Keratinocyte (primary cell): ENCODE results near the gene ADRB2. TPM values are rescaled to one million over a fixed set of nuclear protein-coding genes. Genes with fewer than 3 reads are reported as not detected.

Experiments used
- DNase-seq: peaks from one replicate; pipeline ENCODE4 v3.0.0-alpha.2; 2011; ENCODE audit warnings: low read depth, missing footprints, low spot score
- FAIRE-seq: peaks from 2 replicates; lab custom pipeline; 2011; peaks lifted over from hg19 to GRCh38; lab: Jason Lieb, UNC
- H2AFZ ChIP-seq: 2 replicates; pipeline ENCODE4 v1.6.0; 2012; ENCODE audit warnings: low read length, control low read depth, inconsistent platforms; ENCODE audit not compliant: control insufficient read depth
- H3K27ac ChIP-seq: 2 replicates; pipeline ENCODE4 v1.5.1; 2011; ENCODE audit warnings: low read length; ENCODE audit not compliant: control insufficient read depth, insufficient read depth
- H3K27me3 ChIP-seq: 3 replicates; pipeline ENCODE4 v1.6.0; 2011; ENCODE audit warnings: low read length; ENCODE audit not compliant: control insufficient read depth, insufficient read depth; ENCODE audit errors: extremely low read depth
- H3K36me3 ChIP-seq, 2 experiments: 2 replicates in 1 of 2; 3 replicates in 1 of 2; pipeline ENCODE4 v1.5.1; 2011; ENCODE audit warnings: low read length in 2 of 2, mild to moderate bottlenecking in 1 of 2; ENCODE audit not compliant: control insufficient read depth in 2 of 2, insufficient read depth in 2 of 2; ENCODE audit errors: extremely low read depth in 1 of 2
- H3K4me1 ChIP-seq: 3 replicates; pipeline ENCODE4 v1.5.1; 2011; ENCODE audit warnings: low read length; ENCODE audit not compliant: control insufficient read depth, insufficient read depth; ENCODE audit errors: extremely low read depth
- H3K4me2 ChIP-seq: 3 replicates; pipeline ENCODE4 v1.6.0; 2011; ENCODE audit warnings: low read depth, low read length; ENCODE audit not compliant: control insufficient read depth, insufficient read depth; ENCODE audit errors: extremely low read depth
- H3K4me3 ChIP-seq, 3 experiments: fragments of 200-600 bp in 1 of 3; sonication (generic) in 1 of 3; 2 replicates in 2 of 3; 3 replicates in 1 of 3; pipeline ENCODE4 v1.5.1; 2011 to 2016; ENCODE audit warnings: low read length in 3 of 3, mild to moderate bottlenecking in 3 of 3, control low read depth in 2 of 3, inconsistent platforms in 1 of 3, low read depth in 1 of 3, mixed read lengths in 1 of 3, mixed run types in 1 of 3, moderate library complexity in 1 of 3; ENCODE audit not compliant: control insufficient read depth in 2 of 3, insufficient read depth in 2 of 3; ENCODE audit errors: extremely low read depth in 1 of 3
- H3K79me2 ChIP-seq: 2 replicates; pipeline ENCODE4 v1.6.0; 2012; ENCODE audit warnings: low read length; ENCODE audit not compliant: control insufficient read depth, insufficient read depth
- H3K9ac ChIP-seq: 3 replicates; pipeline ENCODE4 v1.6.0; 2011; ENCODE audit warnings: low read length; ENCODE audit not compliant: control insufficient read depth, insufficient read depth; ENCODE audit errors: extremely low read depth
- H3K9me1 ChIP-seq: 3 replicates; pipeline ENCODE4 v1.6.0; 2011; ENCODE audit warnings: low read length; ENCODE audit not compliant: control insufficient read depth, insufficient read depth; ENCODE audit errors: extremely low read depth
- H3K9me3 ChIP-seq: 2 replicates; pipeline ENCODE4 v1.5.1; 2012; ENCODE audit warnings: low read depth, low read length; ENCODE audit not compliant: control insufficient read depth
- H4K20me1 ChIP-seq: 3 replicates; pipeline ENCODE4 v1.6.0; 2011; ENCODE audit warnings: low read length; ENCODE audit not compliant: control insufficient read depth, insufficient read depth; ENCODE audit errors: extremely low read depth
- CTCF ChIP-seq, 3 experiments: IDR thresholded peaks in 1 of 3; conservative IDR thresholded peaks in 1 of 3; optimal IDR thresholded peaks in 1 of 3; 2 replicates in 2 of 3; 3 replicates in 1 of 3; pipeline versions ENCODE3 to v1.5.1; 2011; ENCODE audit warnings: low read length in 3 of 3, mild to moderate bottlenecking in 3 of 3, moderate library complexity in 2 of 3, control low read depth in 1 of 3, inconsistent platforms in 1 of 3; ENCODE audit not compliant: insufficient read depth in 2 of 3; ENCODE audit errors: extremely low read depth in 1 of 3
- EZH2 ChIP-seq: IDR thresholded peaks from one replicate; pipeline ENCODE4 v1.6.1; 2012; ENCODE audit warnings: inconsistent platforms, mild to moderate bottlenecking, low read length, moderate library complexity
- dilution Hi-C: fragments of 300-500 bp; cut with MboI; formaldehyde crosslinking; loops from one replicate; pipeline ENCODE4 v1.7.0; 2020; ENCODE audit warnings: low sequenced_read_pairs; ENCODE audit not compliant: extremely low pct_ligation_motif_present
- polyA minus RNA-seq, 3 experiments: library from RNA; depleted of rRNA, polyadenylated mRNA; stranded (reverse); fragments of >200 nt; gene quantifications; 1 replicate in 1 of 3; 2 replicates in 1 of 3; 3 replicates in 1 of 3; pipeline ENCODE4 v1.2.3, GENCODE V29; 2011
- polyA plus RNA-seq, 5 experiments: library from polyadenylated mRNA; depleted of rRNA in 3 of 5; stranded (reverse) in 3 of 5; stranded (forward) in 1 of 5; unstranded in 1 of 5; fragments of >200 nt; gene quantifications; 1 replicate in 1 of 5; 2 replicates in 3 of 5; 3 replicates in 1 of 5; pipeline versions ENCODE4 v1.2.1 to v1.2.3, GENCODE V29; 2011 to 2012; ENCODE audit warnings: missing spikeins in 2 of 5, low read depth in 1 of 5, low replicate concordance in 1 of 5

The ADRB2 gene
- polyA plus RNA-seq (29.4 to 39.7 TPM (median 36.3 TPM) in 3 replicates), polyA minus RNA-seq (31.1 to 81.8 TPM (median 79.6 TPM) in 3 replicates)
- 5.7 TPM for polyA plus RNA-seq (2011; ENCODE audit: low read depth)
- polyA plus RNA-seq (2011; cell fraction: cytosol; rRNA removed): 10.7 and 14.0 TPM in 2 replicates
- polyA plus RNA-seq (2011; cell fraction: nucleus; rRNA removed): 57.7 and 60.8 TPM in 2 replicates
- polyA plus RNA-seq (2012; ENCODE audit: low replicate concordance): 15.9 and 24.5 TPM in 2 replicates
- 30.5 TPM for polyA minus RNA-seq (2011; cell fraction: cytosol; rRNA and poly(A)+ RNA removed)
- 65.9 and 82.1 TPM in 2 replicates for polyA minus RNA-seq (2011; cell fraction: nucleus; rRNA and poly(A)+ RNA removed)

GRCh38 chr5:148826053-148826738 lies at the start of gene ADRB2:
ADRB2 (plus strand) TSS chr5:148826611; CDS start chr5:148826832, 221 bp downstream.
- H3K27ac ChIP-seq: peak within 1 kb of the TSS; percentile 94
- H3K9me1 ChIP-seq: no peaks in the 10 kb centered on the region
- H3K4me2 ChIP-seq: peak within 1 kb of the TSS; percentile 99
- H3K36me3 ChIP-seq: peaks cover 5 to 15% of the 10 kb centered on the region in 2 experiments
- no peaks in the 10 kb centered on the region for H3K9me3 ChIP-seq
- TF ChIP-seq EZH2 (no peak), CTCF (optimal IDR thresholded peaks at IDR 0.05 in 1 of 3, IDR thresholded peaks at IDR 0.05 in 1 of 3, conservative IDR thresholded peaks at IDR 0.05 in 1 of 3; ENCODE audit: extremely low read depth in 1 of 3, insufficient read depth in 2 of 3, low read length in 3 of 3) (no peak)
- peak; percentile 81 for DNase-seq
- H3K4me1 ChIP-seq: peaks cover 14% of the 10 kb centered on the region
- H3K27me3 ChIP-seq: no peaks in the 10 kb centered on the region
- H3K79me2 ChIP-seq: peaks cover 48% of the 10 kb centered on the region
- dilution Hi-C loops: no loop called here
- peak within 1 kb of the TSS; percentile 72 to 99 (median 83) for H3K4me3 ChIP-seq
- H4K20me1 ChIP-seq: peaks cover 31% of the 10 kb centered on the region
- H3K9ac ChIP-seq: peak within 1 kb of the TSS; percentile 88
- H2AFZ ChIP-seq: peak within 1 kb of the TSS; percentile 96
- FAIRE-seq: peak; percentile 82

GRCh38 chr5:148776780-148777179 lies 49.6 kb upstream of the ADRB2 start:
- peak; percentile 97 for FAIRE-seq
- dilution Hi-C loops: no loop called here
- TF ChIP-seq EZH2 (no peak), CTCF (optimal IDR thresholded peaks at IDR 0.05 in 1 of 3, IDR thresholded peaks at IDR 0.05 in 1 of 3, conservative IDR thresholded peaks at IDR 0.05 in 1 of 3; ENCODE audit: extremely low read depth in 1 of 3, insufficient read depth in 2 of 3, low read length in 3 of 3) (no peak)
- Histone ChIP-seq H3K9me3 (no peaks in the 10 kb centered on the region), H3K27me3 (no peaks in the 10 kb centered on the region), H3K9ac (no peak overlapping the region), H3K4me3 (no peak overlapping the region), H4K20me1 (no peaks in the 10 kb centered on the region), H3K27ac (peak overlapping the region; percentile 21), H3K9me1 (no peaks in the 10 kb centered on the region), H3K4me1 (peaks cover 17% of the 10 kb centered on the region), H3K4me2 (peak overlapping the region; percentile 55), H3K36me3 (no peaks in the 10 kb centered on the region), H3K79me2 (no peaks in the 10 kb centered on the region), H2AFZ (no peak overlapping the region)
- peak; percentile 76 for DNase-seq
